K562 (cell line): ENCODE measurements around the gene UNC45A. TPM values are rescaled to one million over a fixed set of nuclear protein-coding genes. Genes with fewer than 3 reads are reported as not detected.

Experiments
- BCL6 ChIP-seq: fragments of 250-450 bp; sonication (Bioruptor Pico); IDR thresholded peaks from 2 replicates; pipeline ENCODE4 v1.4.0; 2020
- CBX1 ChIP-seq: sonication (generic); IDR thresholded peaks from 2 replicates; pipeline ENCODE4 v1.6.1; 2016; ENCODE audit warnings: antibody characterized with exemption, low read depth, mild to moderate bottlenecking
- CHCHD3 ChIP-seq: fragments of 250-450 bp; sonication (Bioruptor Pico); IDR thresholded peaks from 2 replicates; pipeline ENCODE4 v2.1.2; 2022; ENCODE audit warnings: mild to moderate bottlenecking
- ELF4 ChIP-seq: fragments of 450-650 bp; formaldehyde crosslinking; IDR thresholded peaks from 2 replicates; pipeline ENCODE4 v1.4.0; 2022; ENCODE audit warnings: missing genetic modification characterization
- FOS ChIP-seq: IDR thresholded peaks from 3 replicates; pipeline ENCODE4 v1.6.1; 2011; ENCODE audit not compliant: insufficient read length; ENCODE audit errors: extremely low read depth
- FOSL1 ChIP-seq: fragments of 200-800 bp; sonication (Bioruptor generic); conservative IDR thresholded peaks from 2 replicates; pipeline ENCODE4 v1.6.1; 2016; ENCODE audit warnings: missing genetic modification characterization, missing compliant biosample characterization
- HBP1 ChIP-seq: fragments of 450-650 bp; formaldehyde crosslinking; IDR thresholded peaks from 2 replicates; pipeline ENCODE4 v1.4.0; 2022; ENCODE audit warnings: missing genetic modification characterization
- HDAC2 ChIP-seq: fragments of 450-650 bp; IDR thresholded peaks from 2 replicates; pipeline ENCODE4 v1.6.1; 2016; ENCODE audit warnings: mild to moderate bottlenecking
- KLF16 ChIP-seq: IDR thresholded peaks from 2 replicates; pipeline ENCODE4 v1.6.1; 2016; ENCODE audit warnings: antibody characterized with exemption
- LARP7 ChIP-seq: fragments of 450-650 bp; IDR thresholded peaks from 2 replicates; pipeline ENCODE4 v1.6.1; 2016
- MAZ ChIP-seq, 2 experiments: fragments of 450-650 bp in 1 of 2; sonication (generic) in 1 of 2; formaldehyde crosslinking; IDR thresholded peaks in 1 of 2; conservative IDR thresholded peaks in 1 of 2; 2 replicates each; pipeline versions ENCODE4 v1.4.0 to v1.5.0; 2020; ENCODE audit warnings: mild to moderate bottlenecking in 1 of 2, missing genetic modification reagents in 1 of 2
- MECOM ChIP-seq: fragments of 250-450 bp; sonication (Bioruptor Pico); IDR thresholded peaks from 2 replicates; pipeline ENCODE4 v1.8.0; 2022; ENCODE audit warnings: inconsistent platforms
- NCOA4 ChIP-seq: fragments of 450-650 bp; IDR thresholded peaks from 2 replicates; pipeline ENCODE4 v1.6.1; 2018; ENCODE audit warnings: mild to moderate bottlenecking; ENCODE audit not compliant: partially characterized antibody
- NFRKB ChIP-seq: fragments of 450-650 bp; IDR thresholded peaks from 2 replicates; pipeline ENCODE4 v1.6.1; 2016; ENCODE audit warnings: low read depth
- PTBP1 ChIP-seq: fragments of 200-400 bp; formaldehyde crosslinking; IDR thresholded peaks from 2 replicates; pipeline ENCODE4 v1.6.1; 2017; ENCODE audit warnings: low read depth, low read length
- RB1 ChIP-seq: fragments of 450-650 bp; IDR thresholded peaks from 2 replicates; pipeline ENCODE4 v1.6.1; 2017; ENCODE audit warnings: low read depth, mild to moderate bottlenecking
- SMARCC2 ChIP-seq: fragments of 450-650 bp; IDR thresholded peaks from 2 replicates; pipeline ENCODE4 v1.6.1; 2017; ENCODE audit warnings: antibody characterized with exemption, moderate library complexity, mild to moderate bottlenecking, low read depth
- SMARCE1 ChIP-seq: fragments of 450-650 bp; IDR thresholded peaks from 2 replicates; pipeline ENCODE4 v1.7.1; 2016; ENCODE audit warnings: mild to moderate bottlenecking
- SP1 ChIP-seq: sonication (generic); formaldehyde crosslinking; IDR thresholded peaks from 2 replicates; pipeline ENCODE4 v1.8.1; 2022; ENCODE audit warnings: mild to moderate bottlenecking, missing genetic modification reagents
- SPI1 ChIP-seq: IDR thresholded peaks from 2 replicates; pipeline ENCODE4 v1.6.1; 2011; ENCODE audit warnings: low read depth, low read length, control low read depth, borderline replicate concordance
- TAF15 ChIP-seq: fragments of 200-400 bp; formaldehyde crosslinking; IDR thresholded peaks from 2 replicates; pipeline ENCODE4 v1.6.1; 2017; ENCODE audit warnings: mild to moderate bottlenecking, low read depth, low read length, moderate library complexity
- TCFL5 ChIP-seq: fragments of 250-450 bp; sonication (Bioruptor Pico); conservative IDR thresholded peaks from 2 replicates; pipeline ENCODE4 v1.6.1; 2021; ENCODE audit warnings: mild to moderate bottlenecking, moderate library complexity, matching md5 sums
- TEAD4 ChIP-seq, 2 experiments: sonication (generic) in 1 of 2; formaldehyde crosslinking in 1 of 2; IDR thresholded peaks; 2 replicates each; pipeline versions ENCODE4 v1.6.1 to v1.8.0; 2012 to 2022; ENCODE audit warnings: borderline replicate concordance in 1 of 2, inconsistent platforms in 1 of 2, low read length in 1 of 2, mild to moderate bottlenecking in 1 of 2, missing genetic modification reagents in 1 of 2
- TFE3 ChIP-seq: fragments of 450-650 bp; formaldehyde crosslinking; IDR thresholded peaks from 2 replicates; pipeline ENCODE4 v1.4.0; 2020; ENCODE audit warnings: mild to moderate bottlenecking, mixed read lengths
- ZNF175 ChIP-seq: fragments of 200-800 bp; sonication (Bioruptor generic); IDR thresholded peaks from 2 replicates; pipeline ENCODE4 v1.6.1; 2016; ENCODE audit warnings: low read depth, mild to moderate bottlenecking, missing genetic modification characterization, missing compliant biosample characterization
- ZNF274 ChIP-seq: IDR thresholded peaks from 2 replicates; pipeline ENCODE4 v1.6.1; 2011; ENCODE audit warnings: low read depth, mild to moderate bottlenecking, low read length, moderate library complexity, borderline replicate concordance
- ZNF436 ChIP-seq: fragments of 250-450, 450-650 bp; sonication (Bioruptor Pico); formaldehyde crosslinking; IDR thresholded peaks from 2 replicates; pipeline ENCODE4 v1.7.0; 2020; ENCODE audit warnings: mild to moderate bottlenecking
- ZNF586 ChIP-seq: fragments of 450-650 bp; formaldehyde crosslinking; conservative IDR thresholded peaks from 2 replicates; pipeline ENCODE4 v1.4.0; 2020; ENCODE audit warnings: mild to moderate bottlenecking, moderate library complexity
- polyA plus RNA-seq, 8 experiments: library from polyadenylated mRNA; depleted of rRNA in 4 of 8; stranded (reverse) in 5 of 8; unstranded in 3 of 8; fragments of >200 nt; fragmentation: Nextera tagmentation in 2 of 8; fragmentation: Illumina TruSeq in 1 of 8; extraction: Ambion mirVana in 2 of 8; extraction: Trizol in 1 of 8; gene quantifications; 2 replicates each; pipeline versions ENCODE4 v1.2.1 to v1.2.3, GENCODE V29; 2011 to 2014; ENCODE audit warnings: inconsistent platforms in 1 of 8, missing spikeins in 1 of 8
- total RNA-seq, 7 experiments: library from RNA; depleted of rRNA in 6 of 7; stranded (reverse); fragments of >200 nt in 6 of 7; fragmentation: Illumina TruSeq in 2 of 7; extraction: Trizol in 2 of 7; gene quantifications; 2 replicates each; pipeline versions ENCODE4 v1.2.1 to v1.2.3, GENCODE V29; 2011 to 2021; ENCODE audit warnings: low replicate concordance in 1 of 7

Gene UNC45A
- total and polyA plus RNA-seq, 9 of the 15 experiments (the other 6 are each of a cell fraction or from before 2014, with no cell fraction given), result 22.4 to 79.3 (median 43.7) TPM

GRCh38 chr15:90901175-90902039 lies 33.7 kb upstream of the UNC45A start (continued):
- TF ChIP-seq CBX1 (no peak), SMARCC2 (peak; percentile 99), FOSL1 (tag) (peak; percentile 89), TAF15 (no peak), BCL6 (peak; percentile 50; the same call in 1 of the 2 replicates), ZNF274 (peak; percentile 80; the same call in 1 of the 2 replicates), NCOA4 (peak; percentile 90), RB1 (peak; percentile 20; the same call in 1 of the 2 replicates), ZNF586 (CRISPR knock-in tag) (no peak), SMARCE1 (peak; percentile 98), KLF16 (peak; percentile 99), ELF4 (CRISPR knock-in tag) (peak; percentile 91), HBP1 (CRISPR knock-in tag) (peak; percentile 89), MAZ (CRISPR knock-in tag; conservative IDR thresholded peaks at IDR 0.05 in 1 of 2, IDR thresholded peaks at IDR 0.05 in 1 of 2) (peak; percentile 8 to 60; a peak in 2 of 4 replicates), TEAD4 (IDR thresholded peaks at IDR 0.05; ENCODE audit: low read length) (peak; percentile 100), TEAD4 (CRISPR knock-in tag; IDR thresholded peaks at IDR 0.05; ENCODE audit: borderline replicate concordance) (no peak), SPI1 (no peak), PTBP1 (no peak), ZNF175 (CRISPR knock-in tag) (peak; percentile 93), NFRKB (no peak), TFE3 (CRISPR knock-in tag) (peak; percentile 45; the same call in 1 of the 2 replicates), HDAC2 (no peak; the same call in 1 of the 2 replicates), MECOM (CRISPR knock-in tag) (peak; percentile 29; the same call in 1 of the 2 replicates), TCFL5 (CRISPR knock-in tag) (0 out of 2 replicates have a peak, but pooled peaks have one; percentile 45), FOS (no peak), SP1 (CRISPR knock-in tag) (no peak), ZNF436 (no peak), LARP7 (no peak), CHCHD3 (CRISPR knock-in tag) (no peak)
